PC-3 (cell line): Measurements from ENCODE around the gene PLEKHG4.

Experiments
- EZH2 ChIP-seq: fragments of 300-600 bp; sonication (generic); IDR thresholded peaks from one replicate; pipeline ENCODE4 v1.6.1; 2017; ENCODE audit warnings: antibody characterized with exemption, mild to moderate bottlenecking, low read length; ENCODE audit not compliant: unreplicated experiment
- TF ChIP-seq, protein P1 (sequence below): fragments of 300-600 bp; sonication (generic); conservative IDR thresholded peaks from 2 replicates; pipeline ENCODE4 v1.5.1; 2017; ENCODE audit warnings: antibody characterized with exemption, low read depth, mild to moderate bottlenecking, low read length

DNA sequence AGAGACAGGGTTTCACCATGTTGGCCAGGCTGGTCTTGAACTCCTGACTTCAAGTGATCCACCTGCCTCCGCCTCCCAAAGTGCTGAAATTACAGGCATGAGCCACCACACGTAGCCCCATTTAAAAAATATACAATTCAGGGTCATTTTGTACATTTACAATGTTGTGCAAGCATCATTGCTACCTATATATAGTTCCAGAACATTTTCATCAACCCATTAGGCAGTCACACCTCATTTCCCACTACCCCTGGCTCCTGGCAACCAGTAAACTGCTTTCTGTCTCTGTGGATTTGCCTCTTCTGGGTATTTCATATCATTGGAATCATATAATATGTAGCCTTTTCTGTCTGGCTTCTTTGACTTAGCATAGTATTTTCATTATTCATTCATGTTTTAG, 54.0 kb downstream of the PLEKHG4 start:
- TF ChIP-seq EZH2, result no peak
- TF ChIP-seq, protein P1, sequence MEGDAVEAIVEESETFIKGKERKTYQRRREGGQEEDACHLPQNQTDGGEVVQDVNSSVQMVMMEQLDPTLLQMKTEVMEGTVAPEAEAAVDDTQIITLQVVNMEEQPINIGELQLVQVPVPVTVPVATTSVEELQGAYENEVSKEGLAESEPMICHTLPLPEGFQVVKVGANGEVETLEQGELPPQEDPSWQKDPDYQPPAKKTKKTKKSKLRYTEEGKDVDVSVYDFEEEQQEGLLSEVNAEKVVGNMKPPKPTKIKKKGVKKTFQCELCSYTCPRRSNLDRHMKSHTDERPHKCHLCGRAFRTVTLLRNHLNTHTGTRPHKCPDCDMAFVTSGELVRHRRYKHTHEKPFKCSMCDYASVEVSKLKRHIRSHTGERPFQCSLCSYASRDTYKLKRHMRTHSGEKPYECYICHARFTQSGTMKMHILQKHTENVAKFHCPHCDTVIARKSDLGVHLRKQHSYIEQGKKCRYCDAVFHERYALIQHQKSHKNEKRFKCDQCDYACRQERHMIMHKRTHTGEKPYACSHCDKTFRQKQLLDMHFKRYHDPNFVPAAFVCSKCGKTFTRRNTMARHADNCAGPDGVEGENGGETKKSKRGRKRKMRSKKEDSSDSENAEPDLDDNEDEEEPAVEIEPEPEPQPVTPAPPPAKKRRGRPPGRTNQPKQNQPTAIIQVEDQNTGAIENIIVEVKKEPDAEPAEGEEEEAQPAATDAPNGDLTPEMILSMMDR, result no peak
